CD4-positive, alpha-beta T cell treated with Interleukin-15 for 4 hours (primary cell): Measurements from ENCODE around the gene ARHGAP26.
"Not testable (repeated sequence)": the region's sequence is repeated elsewhere in the genome, so short reads cannot be mapped to it uniquely, and the experiment has no call there.

Experiments used
- DNase-seq: peaks from one replicate; pipeline ENCODE4 v3.0.0-alpha.2; 2020; ENCODE audit warnings: low spot score

The ARHGAP26 gene

DNA sequence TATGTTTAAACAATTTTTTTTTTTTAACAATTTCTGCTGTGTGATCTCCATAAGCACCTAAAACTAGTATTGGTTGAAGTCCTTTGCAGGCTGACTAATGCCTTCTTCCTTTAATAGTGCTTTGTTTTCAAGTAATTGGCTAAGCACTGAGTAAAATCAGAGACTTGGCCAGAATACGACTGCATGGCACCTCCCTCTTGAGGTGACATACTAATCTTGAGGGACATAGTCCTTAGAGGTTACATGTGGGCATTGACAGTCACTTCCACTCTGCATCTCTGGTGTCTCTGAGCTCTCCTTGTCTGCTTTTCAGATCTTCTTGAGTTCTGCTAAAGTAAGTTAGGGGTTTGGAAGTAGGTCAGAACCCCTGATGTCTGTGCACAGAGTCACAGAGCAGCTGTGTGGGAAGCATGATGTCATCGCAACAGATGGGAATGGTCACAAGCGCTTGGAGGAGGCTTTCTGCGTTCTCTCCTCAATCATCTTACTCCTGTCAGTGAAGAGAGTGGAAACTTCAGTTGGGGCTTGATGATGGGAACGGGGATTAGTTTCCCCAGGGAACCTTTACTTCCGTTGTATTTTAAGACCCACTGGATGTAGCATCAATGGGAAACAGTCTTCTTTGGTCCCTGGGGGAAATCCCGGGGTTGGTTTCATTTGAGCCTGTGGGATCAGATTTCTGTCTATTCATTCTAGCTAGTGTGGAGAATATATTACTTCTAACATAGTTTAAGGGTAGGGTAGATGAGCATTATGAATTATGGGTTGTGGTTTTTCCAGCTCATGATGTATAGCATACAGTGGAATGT, 136.9 kb downstream of the ARHGAP26 start:
- DNase-seq = no peak

DNA sequence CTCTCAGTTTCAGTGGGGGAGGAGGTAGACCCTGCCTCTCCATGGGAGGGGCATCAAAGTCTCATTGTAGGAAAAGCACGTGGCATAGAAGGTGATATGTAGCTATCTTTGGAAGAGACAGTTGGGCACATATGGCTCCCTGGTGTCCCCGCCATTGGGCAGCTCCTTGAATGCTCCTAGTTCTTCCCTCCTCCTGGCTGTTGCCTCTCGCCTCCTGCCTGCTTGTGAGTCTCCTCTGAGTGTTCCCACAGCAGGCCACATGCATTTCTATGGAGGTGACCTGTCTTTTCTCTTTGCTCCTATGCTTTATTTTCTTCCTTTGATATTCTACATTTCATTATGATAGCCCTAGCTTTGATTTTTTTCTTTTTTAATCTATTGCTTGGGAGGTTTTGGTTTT, 138.5 kb downstream of the ARHGAP26 start:
- no peak for DNase-seq

DNA sequence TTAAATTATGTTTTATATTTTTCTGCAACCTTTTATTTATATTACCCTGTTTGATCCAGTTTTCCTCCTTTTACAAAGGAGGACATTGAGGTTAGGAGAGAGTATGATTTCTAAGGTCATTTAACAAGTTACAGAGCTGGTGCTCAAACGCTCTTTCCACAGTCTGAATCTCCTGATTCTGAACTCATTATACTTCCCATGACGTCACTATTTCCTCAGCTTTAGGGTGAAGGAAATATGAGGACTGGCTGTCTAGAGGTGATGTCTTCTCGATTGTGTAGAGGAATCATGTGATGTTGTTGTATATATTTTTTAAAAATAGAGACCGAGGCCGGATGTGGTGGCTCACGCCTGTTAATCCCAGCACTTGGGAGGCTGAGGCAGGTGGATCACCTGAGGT, 140.0 kb downstream of the ARHGAP26 start:
- DNase-seq = no peak

DNA sequence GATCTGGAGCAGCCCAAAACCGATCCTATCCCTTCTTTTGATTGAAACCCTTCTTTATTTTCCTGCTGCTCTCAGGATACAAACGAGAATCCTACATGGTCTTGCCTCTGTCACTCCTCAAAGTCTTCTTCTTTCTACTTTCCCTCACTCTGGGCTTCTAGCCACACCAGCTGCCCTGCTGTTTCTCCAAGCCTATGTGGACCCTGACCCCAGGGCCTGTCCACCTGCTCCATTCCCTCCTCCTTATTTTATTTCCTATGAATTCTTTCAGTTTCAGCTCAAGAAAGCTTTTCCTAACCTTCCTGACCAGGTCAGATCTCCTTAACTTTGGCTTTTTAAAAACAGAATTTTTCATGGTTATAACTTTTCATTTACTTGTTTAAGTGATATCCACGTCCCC, 141.0 kb downstream of the ARHGAP26 start:
- no peak for DNase-seq

DNA sequence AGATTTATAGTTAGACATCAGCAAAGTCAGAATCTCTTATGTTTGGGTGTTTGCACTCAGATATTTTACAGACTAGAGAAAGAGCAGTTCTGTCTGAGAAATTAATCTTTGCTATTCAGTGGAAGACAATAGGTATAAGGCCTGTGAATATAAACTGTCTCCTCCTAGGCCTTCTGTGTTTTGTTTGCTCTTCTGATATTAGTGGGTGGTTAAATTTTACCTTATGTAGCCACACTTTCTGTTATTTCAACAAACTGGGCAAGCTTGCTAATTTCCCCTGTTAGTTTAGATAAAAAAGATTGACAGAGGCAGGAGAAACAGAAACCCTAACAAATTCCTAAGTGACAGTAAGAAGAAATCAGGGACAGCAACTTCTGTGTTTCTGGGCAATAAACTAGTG, 141.6 kb downstream of the ARHGAP26 start:
- no peak for DNase-seq

DNA sequence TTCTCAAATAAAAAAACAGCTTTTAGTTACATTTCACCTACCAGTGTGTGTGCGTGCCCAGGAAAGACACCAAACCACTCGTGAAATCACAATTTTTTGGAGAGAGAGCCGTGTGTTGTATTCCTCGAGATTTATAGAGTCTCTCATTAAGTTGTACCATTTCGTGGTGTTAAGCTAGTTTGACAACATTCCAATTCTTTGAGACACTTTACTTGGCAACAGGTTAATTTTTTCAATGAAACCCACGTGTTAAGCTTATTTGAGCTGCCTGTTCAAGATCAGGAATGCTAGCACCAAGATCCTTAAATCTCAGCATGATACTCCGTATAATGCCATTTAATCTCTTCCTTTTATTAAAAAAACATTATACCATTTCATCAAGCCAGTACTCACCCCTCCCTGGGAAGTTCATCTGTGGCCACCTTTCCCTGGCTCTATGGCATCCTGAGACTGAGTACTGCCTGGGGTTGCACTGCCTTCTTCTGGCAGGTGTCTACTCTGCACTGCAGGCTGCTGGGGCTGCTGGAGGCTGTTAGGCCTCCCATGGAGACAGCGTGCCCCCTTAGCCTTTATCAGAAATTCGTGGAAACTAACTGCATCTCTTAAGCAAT, 143.7 kb downstream of the ARHGAP26 start:
- no peak for DNase-seq

DNA sequence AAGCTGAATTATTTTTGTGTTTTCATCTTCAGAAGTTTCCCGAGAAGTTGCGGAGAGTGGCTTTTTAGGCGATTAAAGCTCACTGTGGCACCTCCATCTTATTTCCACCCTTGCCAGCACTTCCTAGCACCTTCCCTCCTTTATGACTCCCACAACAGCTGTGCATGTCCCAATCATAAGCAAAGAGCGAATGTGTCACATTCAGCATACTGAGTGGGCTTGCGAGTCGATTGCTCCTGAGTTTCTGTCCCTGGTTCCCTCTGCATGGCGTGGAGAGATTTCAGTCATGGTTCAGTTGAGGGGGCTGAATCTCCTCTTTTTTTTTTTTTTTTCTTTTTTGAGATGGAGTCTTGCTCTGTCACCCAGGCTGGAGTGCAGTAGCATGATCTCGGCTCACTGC, 144.9 kb downstream of the ARHGAP26 start:
- DNase-seq = no peak

DNA sequence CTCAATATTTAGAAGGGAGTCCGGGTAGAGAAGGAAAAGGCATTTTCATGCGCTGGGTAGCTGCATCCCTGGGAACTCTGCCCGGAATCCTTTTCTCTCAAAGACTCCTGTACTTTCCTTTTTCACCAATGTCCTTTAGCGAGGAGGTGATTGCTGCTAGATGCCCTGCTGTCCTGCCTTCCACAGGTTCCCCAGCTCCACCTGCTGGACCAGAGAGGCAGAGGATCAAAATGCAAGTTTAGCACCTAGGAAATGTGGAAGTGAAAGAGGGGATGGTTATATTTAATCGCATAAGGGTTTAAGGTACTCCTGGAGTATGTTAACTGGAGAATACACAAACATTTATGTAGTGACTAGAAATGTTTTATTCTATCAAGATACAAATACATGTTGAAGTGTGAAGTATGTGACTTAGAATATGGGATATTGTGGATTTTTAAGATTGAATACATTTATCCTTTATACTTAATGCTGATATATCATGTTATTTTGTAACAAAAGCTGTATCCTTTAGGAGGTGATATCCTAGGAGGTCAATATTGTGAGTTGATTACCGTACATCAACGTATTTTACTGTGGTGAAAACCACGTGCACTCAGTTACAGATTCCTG, 145.7 kb downstream of the ARHGAP26 start:
- DNase-seq = no peak

DNA sequence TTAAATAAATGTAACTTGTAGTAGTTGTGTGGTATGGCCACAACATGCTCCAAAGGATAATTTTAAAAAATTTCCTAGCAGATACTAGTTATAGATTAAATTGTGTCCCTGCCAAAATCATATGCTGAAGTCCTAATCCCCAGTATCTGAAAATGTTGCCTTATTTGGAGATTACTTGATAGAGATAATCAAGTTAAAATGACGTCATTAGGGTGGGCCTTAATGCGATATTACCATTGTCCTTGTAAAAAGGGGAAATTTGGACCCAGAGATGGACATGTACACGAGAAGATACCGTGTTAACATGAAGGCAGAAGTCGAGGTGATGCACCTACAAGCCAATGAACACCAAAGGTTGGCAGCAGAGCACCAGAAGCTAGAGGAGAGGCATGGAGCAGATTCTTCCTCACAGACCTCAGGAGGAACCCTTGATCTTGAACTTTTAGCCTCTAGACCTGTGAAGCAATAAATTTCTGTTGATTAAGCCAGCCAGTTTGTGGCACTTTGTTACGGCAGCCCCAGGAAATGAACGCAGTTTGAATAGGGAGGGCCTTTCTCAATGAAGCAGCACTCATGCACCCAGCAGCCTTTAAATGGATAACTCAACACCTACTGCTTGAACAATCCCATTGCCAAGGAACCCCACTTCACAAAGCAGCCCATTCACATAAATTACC, 148.9 kb downstream of the ARHGAP26 start:
- no peak for DNase-seq

DNA sequence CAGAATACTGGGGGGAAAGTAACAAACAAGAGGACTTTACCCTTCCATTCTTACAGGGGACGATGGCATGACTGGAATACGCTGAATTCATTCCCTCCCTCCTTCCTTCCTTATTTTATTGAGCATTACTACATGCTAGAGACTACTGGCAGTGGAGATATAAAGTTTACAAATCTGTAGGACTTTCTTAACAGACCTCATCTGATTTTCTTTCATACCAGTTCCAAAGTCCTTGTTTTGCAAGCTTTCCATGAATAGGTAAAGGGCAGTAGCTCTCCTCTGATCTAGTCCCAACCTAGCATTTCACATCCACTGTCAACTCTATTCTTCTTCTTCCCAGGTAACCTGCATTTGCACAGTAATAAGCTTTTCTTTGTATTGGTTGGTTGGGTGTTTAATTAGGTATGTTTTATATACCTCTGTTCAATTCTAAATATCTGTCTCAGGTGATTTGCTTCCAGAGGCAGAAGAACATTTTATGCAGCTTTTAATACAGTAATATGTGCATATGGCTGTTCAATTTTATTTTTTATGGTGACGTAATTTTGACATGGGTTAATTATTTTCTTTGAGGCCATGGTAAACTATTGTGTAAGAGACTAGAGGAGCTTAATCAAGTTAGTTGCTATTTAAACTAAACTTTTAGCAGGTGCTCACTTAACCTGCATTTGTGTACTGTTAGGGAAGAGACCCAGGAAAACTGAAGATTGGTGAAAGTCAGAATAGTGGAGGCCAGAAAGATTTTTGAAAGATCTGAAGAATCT, 150.9 kb downstream of the ARHGAP26 start:
- DNase-seq = no peak

DNA sequence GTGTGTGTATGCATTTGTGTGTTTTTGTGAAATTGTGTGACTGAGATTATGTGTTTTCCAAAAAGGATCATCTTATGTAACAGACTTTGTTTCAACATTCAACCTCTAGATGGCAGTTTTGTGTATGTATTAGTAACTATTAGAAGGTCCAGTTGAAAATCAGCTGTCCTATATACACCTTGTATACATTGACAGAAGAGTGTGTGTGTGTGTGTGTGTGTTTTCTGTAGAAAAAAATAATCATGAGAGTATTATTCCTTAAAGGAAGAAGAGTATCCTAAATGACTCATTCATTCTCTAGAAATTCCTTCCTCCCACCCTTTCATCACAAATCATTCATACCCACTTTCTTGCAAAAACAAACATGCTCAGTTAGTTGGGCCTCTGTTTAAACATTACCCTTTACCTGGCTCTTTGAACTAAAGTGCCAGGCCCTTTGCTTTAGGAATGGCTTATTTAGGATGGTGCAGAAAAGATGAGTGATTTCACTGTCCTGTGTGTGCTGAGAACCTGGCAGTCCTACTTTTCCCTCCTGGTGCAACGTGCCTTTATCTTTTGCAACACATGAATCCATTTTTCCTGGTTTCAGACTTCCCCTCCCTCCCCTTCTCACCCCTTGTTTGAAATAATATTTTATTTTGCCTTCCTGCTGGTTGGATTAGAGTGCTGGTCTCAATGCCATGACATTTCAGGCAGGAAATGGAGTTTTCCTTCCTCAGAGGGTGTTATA, 152.2 kb downstream of the ARHGAP26 start:
- peak; percentile 44 for DNase-seq

DNA sequence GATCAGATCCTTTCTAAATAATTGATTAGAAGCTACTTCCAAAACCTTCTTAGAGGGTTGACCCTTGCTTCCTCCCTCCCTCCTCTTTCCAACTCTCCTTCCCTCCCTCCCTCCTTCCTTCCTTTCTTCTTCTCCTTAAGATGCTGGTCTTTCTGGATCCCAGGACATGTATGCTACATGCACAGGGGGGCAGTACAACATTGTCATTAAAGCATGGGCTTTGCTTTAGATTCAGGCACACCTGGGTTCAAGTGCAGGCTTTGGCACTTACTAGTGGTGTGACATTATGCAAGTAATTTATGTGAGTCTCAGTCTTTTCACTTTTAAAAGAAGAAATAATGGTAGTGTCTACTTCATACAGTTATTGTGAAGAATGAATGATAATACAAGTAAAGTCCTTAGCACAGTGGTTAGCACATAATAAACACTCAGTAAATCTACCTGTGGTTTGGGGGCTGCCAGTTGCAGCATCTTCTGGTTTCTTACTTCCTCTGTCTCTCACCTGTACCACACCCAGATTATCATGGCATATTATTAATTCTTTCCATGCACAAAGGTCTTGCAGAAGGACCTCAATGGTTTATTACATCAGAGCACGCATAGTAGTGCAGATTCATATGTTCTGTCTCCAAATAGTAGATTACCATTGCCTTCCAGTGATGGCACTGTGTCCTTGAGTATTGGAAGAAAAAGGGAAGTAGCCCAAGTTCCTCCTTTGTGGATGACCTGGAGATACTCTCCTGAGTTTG, 154.1 kb downstream of the ARHGAP26 start:
- peak; percentile 41 for DNase-seq

DNA sequence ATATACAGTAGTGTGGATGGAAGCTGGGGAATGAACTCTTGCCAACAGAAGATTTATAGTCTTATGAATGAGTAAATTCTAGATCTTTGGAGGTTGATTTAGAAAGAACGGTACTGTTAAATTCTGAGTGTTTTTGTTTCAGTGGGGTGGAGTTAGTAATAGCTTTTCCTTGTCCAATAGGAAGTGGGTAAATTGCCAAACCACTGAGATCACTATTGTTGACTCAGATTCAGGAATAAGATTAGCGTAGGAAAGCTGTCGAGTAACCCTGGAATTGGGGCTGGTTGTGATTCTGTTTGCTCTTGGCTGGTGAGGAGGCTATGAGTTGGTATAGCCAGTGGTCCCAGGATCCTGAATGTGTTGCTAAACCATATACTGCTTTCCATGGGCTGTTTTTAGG, 155.6 kb downstream of the ARHGAP26 start:
- DNase-seq = no peak

DNA sequence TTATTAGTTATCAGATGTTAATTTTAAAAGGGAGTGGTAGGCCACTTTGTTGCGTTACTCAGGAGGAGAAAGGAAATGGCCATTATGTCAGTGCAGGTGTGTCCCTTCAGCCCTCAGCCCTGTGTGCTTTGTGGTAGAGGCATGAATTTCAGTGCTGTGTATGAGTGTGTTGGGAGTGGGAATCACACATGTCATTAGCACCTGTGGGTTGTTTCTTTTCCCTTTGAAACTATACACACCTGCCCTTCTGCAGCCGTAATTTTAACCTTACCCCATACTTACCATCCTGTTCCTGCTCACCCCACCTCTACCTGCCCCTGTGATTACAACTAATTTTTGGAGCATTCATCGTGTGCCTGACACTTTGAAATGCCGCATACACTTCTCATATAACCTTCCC, 156.4 kb downstream of the ARHGAP26 start:
- no peak for DNase-seq

DNA sequence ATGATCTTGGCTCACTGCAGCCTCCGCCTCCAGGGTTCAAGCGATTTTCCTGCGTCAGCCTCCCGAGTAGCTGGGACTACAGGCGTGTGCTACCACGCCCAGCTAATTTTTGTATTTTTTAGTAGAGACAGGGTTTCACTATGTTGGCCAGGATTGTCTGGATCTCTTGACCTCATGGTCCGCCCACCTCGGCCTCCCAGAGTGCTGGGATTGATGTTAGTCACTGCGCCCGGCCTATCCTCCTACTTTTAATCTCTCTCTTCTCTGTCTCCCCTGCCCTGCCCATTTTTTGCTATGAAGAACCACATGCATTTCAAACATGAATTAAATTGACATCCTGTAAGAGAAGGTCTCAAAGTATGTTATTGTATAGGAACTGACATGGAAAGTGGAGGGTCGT, 158.8 kb downstream of the ARHGAP26 start:
- not testable (repeated sequence) for DNase-seq

DNA sequence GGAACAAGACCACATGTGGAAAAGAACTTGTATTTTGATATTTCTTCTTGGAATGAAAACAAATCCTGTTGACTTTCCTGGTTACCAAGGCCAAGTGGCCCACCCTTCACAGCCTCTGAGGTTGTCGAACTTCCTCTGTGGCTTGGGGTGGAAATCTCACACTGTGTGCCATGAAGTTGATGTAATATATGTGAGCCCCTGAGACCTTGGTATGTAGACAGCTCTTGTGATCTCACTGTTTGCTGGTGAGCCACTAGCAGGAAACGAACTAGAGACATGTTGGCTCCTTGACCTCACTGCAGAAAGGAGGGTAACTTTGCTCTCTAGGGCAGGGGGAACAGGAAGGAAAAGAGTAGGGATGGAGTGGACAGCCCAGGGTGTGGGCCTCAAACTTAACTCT, 159.4 kb downstream of the ARHGAP26 start:
- peak; percentile 53 for DNase-seq

DNA sequence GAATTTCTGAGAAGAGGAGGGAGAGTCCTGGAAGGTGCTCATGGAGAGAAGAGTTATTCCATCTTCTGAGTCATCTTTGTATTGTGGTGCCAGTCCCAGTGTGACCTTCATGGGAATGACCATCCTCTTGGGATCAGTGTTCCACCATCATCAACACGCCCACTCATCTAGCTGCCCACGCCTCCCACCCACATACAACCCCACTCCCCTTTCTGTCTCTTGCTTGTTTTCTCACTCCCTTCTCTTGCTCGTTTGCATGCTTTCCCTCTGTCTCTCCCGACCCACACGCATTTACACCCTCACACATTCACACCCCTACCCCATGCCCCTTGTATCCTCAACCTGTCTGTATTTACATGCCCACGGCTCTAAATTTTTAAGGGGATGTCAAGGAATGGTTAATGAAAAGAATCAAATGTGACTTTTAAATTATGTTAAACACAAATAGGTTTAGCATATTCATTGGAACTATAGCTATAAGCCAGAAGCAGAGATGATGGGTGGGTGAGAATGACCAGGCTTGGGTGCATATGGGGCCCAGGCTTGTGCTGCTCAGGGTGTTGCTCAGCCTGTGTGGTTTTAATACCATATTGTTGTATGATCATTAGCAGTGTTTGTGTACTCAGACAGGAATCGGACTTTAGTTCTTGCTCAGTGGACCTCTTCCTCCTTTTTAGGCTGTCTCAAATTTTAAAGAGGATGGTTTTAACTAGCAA, 160.4 kb downstream of the ARHGAP26 start:
- no peak for DNase-seq

DNA sequence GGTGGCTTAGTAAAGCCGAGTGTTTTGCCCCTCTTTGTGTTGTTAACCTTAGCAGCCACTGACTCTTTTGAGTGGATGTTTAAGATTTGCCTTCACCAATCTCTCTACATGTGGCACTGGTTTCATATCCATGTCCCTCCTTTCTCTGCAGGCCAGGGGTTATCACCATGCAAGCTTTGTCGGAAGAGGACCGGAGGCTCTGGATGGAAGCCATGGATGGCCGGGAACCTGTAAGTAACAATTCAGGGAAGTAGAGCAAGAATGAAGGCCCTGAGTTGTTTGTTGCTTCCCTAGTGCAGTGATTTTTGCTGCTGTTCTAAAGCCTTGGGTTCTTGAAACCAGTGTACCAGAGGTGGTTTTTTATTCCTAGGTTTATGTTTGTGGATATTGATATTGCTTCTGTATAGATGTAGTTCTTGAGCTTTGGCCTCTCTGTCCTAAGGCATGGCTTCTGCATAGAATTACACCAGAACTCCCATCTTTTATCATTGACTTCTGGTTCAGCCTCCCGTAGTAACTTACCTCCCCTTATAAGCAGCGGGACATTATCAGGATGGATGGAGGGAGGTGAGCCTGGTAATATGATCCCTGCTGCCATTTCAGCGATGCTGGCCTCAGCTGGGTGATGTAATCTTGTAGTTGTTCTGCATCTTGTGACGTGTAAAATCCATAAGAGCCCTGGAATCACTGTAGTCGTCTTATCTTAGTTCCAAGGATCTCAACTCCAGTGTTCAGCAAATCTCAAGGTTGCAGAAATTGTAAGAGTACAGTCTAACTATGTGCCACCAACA, 161.9 kb downstream of the ARHGAP26 start:
- DNase-seq = no peak
